GM23248 (cell line): Measurements from ENCODE around the gene SH2D4B. TPM values are rescaled to one million over a fixed set of nuclear protein-coding genes. Genes with fewer than 3 reads are reported as not detected.

Experiments
- DNase-seq: peaks from one replicate; pipeline ENCODE4 v3.0.0-alpha.2; 2015
- H2AFZ ChIP-seq: fragments of 200-600 bp; sonication (generic); 2 replicates; pipeline ENCODE4 v1.6.1; 2016; ENCODE audit warnings: antibody characterized with exemption
- H3F3A ChIP-seq: fragments of 200-600 bp; sonication (generic); 2 replicates; pipeline ENCODE4 v1.6.1; 2016; ENCODE audit warnings: mild to moderate bottlenecking, antibody characterized with exemption, mixed run types; ENCODE audit not compliant: insufficient read depth
- H3K27ac ChIP-seq: fragments of 200-600 bp; sonication (generic); 2 replicates; pipeline ENCODE4 v1.5.1; 2016; ENCODE audit warnings: mild to moderate bottlenecking
- H3K27me3 ChIP-seq: fragments of 200-600 bp; sonication (generic); replicated peaks from 2 replicates; pipeline ENCODE4 v1.6.1; 2016; ENCODE audit warnings: mild to moderate bottlenecking; ENCODE audit not compliant: insufficient read depth
- H3K36me3 ChIP-seq: fragments of 200-600 bp; sonication (generic); 2 replicates; pipeline ENCODE4 v1.6.1; 2016; ENCODE audit warnings: low read depth, mild to moderate bottlenecking
- H3K4me1 ChIP-seq: fragments of 200-600 bp; sonication (generic); 2 replicates; pipeline ENCODE4 v1.6.1; 2016; ENCODE audit warnings: mild to moderate bottlenecking; ENCODE audit not compliant: insufficient read depth
- H3K4me2 ChIP-seq: fragments of 200-600 bp; sonication (generic); one replicate; pipeline ENCODE4 v1.6.1; 2016; ENCODE audit warnings: mild to moderate bottlenecking; ENCODE audit not compliant: unreplicated experiment
- H3K4me3 ChIP-seq: fragments of 200-600 bp; sonication (generic); 2 replicates; pipeline ENCODE4 v1.5.1; 2016; ENCODE audit warnings: mild to moderate bottlenecking
- H3K79me2 ChIP-seq: fragments of 200-600 bp; sonication (generic); 2 replicates; pipeline ENCODE4 v1.6.1; 2016; ENCODE audit warnings: mild to moderate bottlenecking; ENCODE audit not compliant: insufficient read depth
- H3K9ac ChIP-seq: fragments of 200-600 bp; sonication (generic); 2 replicates; pipeline ENCODE4 v1.6.1; 2016; ENCODE audit warnings: mild to moderate bottlenecking
- H3K9me2 ChIP-seq: fragments of 200-600 bp; sonication (generic); 2 replicates; pipeline ENCODE4 v1.6.1; 2016; ENCODE audit warnings: mixed run types, mild to moderate bottlenecking, moderate library complexity; ENCODE audit not compliant: insufficient read depth
- H3K9me3 ChIP-seq: fragments of 200-600 bp; sonication (generic); one replicate; pipeline ENCODE4 v1.6.1; 2017; ENCODE audit warnings: low read depth
- H4K20me1 ChIP-seq: fragments of 200-600 bp; sonication (generic); 2 replicates; pipeline ENCODE4 v1.6.0; 2016; ENCODE audit not compliant: insufficient read depth
- EZH2 ChIP-seq: fragments of 200-600 bp; sonication (generic); IDR thresholded peaks from 2 replicates; pipeline ENCODE4 v1.6.1; 2018; ENCODE audit warnings: antibody characterized with exemption, mild to moderate bottlenecking; ENCODE audit not compliant: insufficient read depth, poor library complexity, severe bottlenecking
- EZH2phosphoT487 ChIP-seq: fragments of 200-600 bp; sonication (generic); IDR thresholded peaks from 2 replicates; pipeline ENCODE4 v1.6.1; 2018; ENCODE audit warnings: antibody characterized with exemption, moderate library complexity, mild to moderate bottlenecking, low read depth; ENCODE audit not compliant: insufficient read depth
- WGBS, 2 experiments: methylation state at CpG; one replicate each; pipeline ENCODE4 v1.1.6; 2015 to 2017; ENCODE audit warnings: low lambda C conversion rate in 2 of 2, low coverage in 1 of 2; ENCODE audit errors: missing lambda C conversion rate in 2 of 2; 5-methylcytosine and 5-hydroxymethylcytosine counted together
- in situ Hi-C: fragments of 300-500 bp; cut with MboI; formaldehyde crosslinking; loops from 2 replicates; pipeline ENCODE4 v1.15.0; 2020
- polyA plus RNA-seq: library from polyadenylated mRNA; unstranded; fragments of >200 nt; fragmentation: Nextera tagmentation; extraction: Ambion mirVana; gene quantifications from 2 replicates; pipeline ENCODE4 v1.2.1, GENCODE V29; 2016
- total RNA-seq: library from RNA; depleted of rRNA; stranded (reverse); fragments of >200 nt; shearing (Covaris generic); gene quantifications from 2 replicates; pipeline ENCODE4 v1.2.3, GENCODE V29; 2014

The SH2D4B gene
- total and polyA plus RNA-seq, 2 experiments from 2014 or later: not detected

DNA sequence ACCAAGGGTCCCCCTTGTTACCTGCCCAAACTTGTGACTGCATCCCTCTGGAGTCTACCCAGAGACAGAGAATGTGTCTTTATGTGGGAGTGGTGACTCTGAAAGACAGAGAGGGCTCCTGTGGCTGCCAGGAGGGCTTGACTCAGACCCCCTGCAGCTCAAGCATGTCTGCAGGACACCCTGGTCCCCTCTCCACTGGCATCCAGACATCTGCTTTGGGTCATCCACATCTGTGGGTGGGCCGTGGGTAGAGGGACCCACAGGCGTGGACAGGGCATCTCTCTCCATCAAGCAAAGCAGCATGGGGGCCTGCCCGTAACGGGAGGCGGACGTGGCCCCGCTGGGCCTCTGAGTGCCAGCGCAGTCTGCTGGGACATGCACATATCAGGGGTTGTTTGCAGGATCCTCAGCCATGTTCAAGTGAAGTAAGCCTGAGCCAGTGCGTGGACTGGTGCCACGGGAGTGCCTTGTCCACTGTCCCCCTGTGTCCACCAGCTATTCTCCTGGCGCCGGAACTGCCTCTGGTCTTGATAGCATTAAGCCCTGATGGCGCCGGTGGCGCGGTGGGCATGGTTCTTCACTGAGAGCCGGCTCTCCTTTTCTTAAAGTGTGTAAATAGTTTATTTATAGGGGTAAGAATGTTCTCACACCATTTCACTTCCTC lies 19.4 kb upstream of the SH2D4B start:
- Histone ChIP-seq H3K4me2 (no peak overlapping the region), H3K27ac (no peak overlapping the region), H3K79me2 (no peaks in the 10 kb centered on the region), H3K36me3 (no peaks in the 10 kb centered on the region), H2AFZ (no peak overlapping the region), H3K9ac (no peak overlapping the region), H3K4me1 (no peaks in the 10 kb centered on the region), H4K20me1 (no peaks in the 10 kb centered on the region), H3K9me3 (no peaks in the 10 kb centered on the region), H3K4me3 (no peak overlapping the region), H3F3A (no peaks in the 10 kb centered on the region), H3K9me2 (no peaks in the 10 kb centered on the region), H3K27me3 (no peaks in the 10 kb centered on the region)
- TF ChIP-seq EZH2 (no peak), EZH2phosphoT487 (no peak)
- in situ Hi-C loops: no loop called here
- WGBS, 2 experiments: 95 to 97% methylated on average over 17 of the region's 17 CpGs
- no peak for DNase-seq

GRCh38 chr10:80518807-80519360 lies 18.8 kb upstream of the SH2D4B start:
- no peak for DNase-seq
- no peaks in the 10 kb centered on the region for H3K36me3 ChIP-seq
- no peak overlapping the region for H3K27ac ChIP-seq
- H3K9me3 ChIP-seq: no peaks in the 10 kb centered on the region
- no peaks in the 10 kb centered on the region for H3K4me1 ChIP-seq
- no peaks in the 10 kb centered on the region for H3K9me2 ChIP-seq
- no peak overlapping the region for H2AFZ ChIP-seq
- no peak overlapping the region for H3K4me2 ChIP-seq
- 82% methylated on average over 7 of the region's 7 CpGs for WGBS, 2 experiments
- H3K9ac ChIP-seq: no peak overlapping the region
- no peak overlapping the region for H3K4me3 ChIP-seq
- H4K20me1 ChIP-seq: no peaks in the 10 kb centered on the region
- in situ Hi-C loops: no loop called here
- H3K79me2 ChIP-seq: no peaks in the 10 kb centered on the region
- no peaks in the 10 kb centered on the region for H3F3A ChIP-seq
- H3K27me3 ChIP-seq: no peaks in the 10 kb centered on the region
- no peak for TF ChIP-seq EZH2phosphoT487
- TF ChIP-seq EZH2: no peak

GRCh38 chr10:80519936-80520650 lies 17.6 kb upstream of the SH2D4B start:
- Histone ChIP-seq H3K9ac (no peak overlapping the region), H3K9me2 (no peaks in the 10 kb centered on the region), H2AFZ (no peak overlapping the region), H3K27me3 (no peaks in the 10 kb centered on the region), H3K79me2 (no peaks in the 10 kb centered on the region), H3K4me1 (no peaks in the 10 kb centered on the region), H3K4me2 (no peak overlapping the region), H3K9me3 (no peaks in the 10 kb centered on the region), H3K36me3 (no peaks in the 10 kb centered on the region), H4K20me1 (no peaks in the 10 kb centered on the region), H3K27ac (no peak overlapping the region), H3F3A (no peaks in the 10 kb centered on the region), H3K4me3 (no peak overlapping the region)
- DNase-seq: no peak
- no peak for TF ChIP-seq EZH2phosphoT487
- no peak for TF ChIP-seq EZH2
- 86 to 87% methylated on average over 13 to 14 of the region's 14 CpGs for WGBS, 2 experiments
- in situ Hi-C loops: no loop called here

DNA sequence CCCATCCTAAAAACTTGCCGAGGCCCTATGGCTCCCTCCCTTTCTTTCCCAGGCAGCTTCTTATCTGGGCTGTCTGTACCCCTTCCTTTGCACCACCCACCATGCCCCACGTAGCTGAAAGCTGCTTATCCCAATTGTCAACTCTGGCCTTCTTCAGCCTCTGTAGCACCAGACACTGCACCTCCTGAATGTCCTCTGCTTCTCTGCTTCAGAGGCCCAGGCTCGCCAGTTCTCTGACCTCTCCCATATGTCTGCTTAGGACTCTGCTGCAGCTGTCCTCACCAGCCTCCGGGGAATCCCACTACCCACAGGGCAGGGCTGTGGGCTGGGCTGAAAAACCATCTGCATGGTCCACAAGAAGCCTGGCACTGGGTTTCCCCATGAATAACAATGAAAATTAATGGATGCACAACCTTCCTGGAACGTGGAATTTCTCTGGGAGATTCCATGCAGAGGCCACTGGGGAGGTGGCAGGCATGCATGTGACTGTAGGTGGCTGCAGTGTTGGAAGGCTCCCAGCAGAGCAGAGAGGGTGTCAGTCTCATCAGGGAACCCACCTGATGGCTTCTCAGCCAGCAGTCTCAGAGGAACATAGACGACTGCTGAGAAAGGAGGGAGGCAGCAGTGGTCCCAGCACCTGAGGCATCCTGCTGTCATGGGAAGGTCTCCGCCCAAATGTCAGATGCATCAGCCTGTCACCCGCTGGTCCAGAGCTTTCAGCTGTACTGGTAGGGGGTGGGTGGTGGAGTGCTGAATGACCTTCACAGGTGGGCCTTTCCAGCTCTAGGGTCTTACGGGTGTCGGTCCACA lies 16.8 kb upstream of the SH2D4B start:
- H3K36me3 ChIP-seq: no peaks in the 10 kb centered on the region
- in situ Hi-C loops: no loop called here
- 92 to 96% methylated on average over 10 of the region's 10 CpGs for WGBS, 2 experiments

More for the DNA sequence above, 16.8 kb upstream of the SH2D4B start:
- Histone ChIP-seq H3K4me3 (no peak overlapping the region), H3K4me2 (no peak overlapping the region), H4K20me1 (no peaks in the 10 kb centered on the region), H3K9ac (no peak overlapping the region), H3F3A (no peaks in the 10 kb centered on the region), H3K9me3 (no peaks in the 10 kb centered on the region), H3K79me2 (no peaks in the 10 kb centered on the region), H3K4me1 (no peaks in the 10 kb centered on the region), H3K27ac (no peak overlapping the region), H3K27me3 (no peaks in the 10 kb centered on the region), H2AFZ (no peak overlapping the region), H3K9me2 (no peaks in the 10 kb centered on the region)
- TF ChIP-seq EZH2phosphoT487: no peak
- TF ChIP-seq EZH2: no peak
- DNase-seq: no peak
